ENCODE measurements around the gene DNASE2B. TPM values are rescaled to one million over a fixed set of nuclear protein-coding genes. Genes with fewer than 3 reads are reported as not detected.
A peak's percentile ranks its signal among the peaks of the same experiment; 100 is the strongest.

The DNASE2B gene
- total RNA-seq, 1 donor from 2014 or later: not detected

- H3K9me3 ChIP-seq (ENCODE audit: control insufficient read depth in 3 of 3, low read length in 3 of 3): peaks cover 0 to 4% (median 0%) of the 10 kb centered on the region in 3 donors
- H3K9ac ChIP-seq (ENCODE audit: low read depth in 1 of 3, low read length in 3 of 3): no peak overlapping the region
- H3K36me3 ChIP-seq (ENCODE audit: control insufficient read depth in 3 of 3, insufficient read depth in 3 of 3, low read length in 3 of 3): no peaks in the 10 kb centered on the region
- no peak overlapping the region for H3K27ac ChIP-seq (ENCODE audit: low read depth, low read length)
- H3K4me1 ChIP-seq (ENCODE audit: control insufficient read depth in 3 of 3, insufficient read depth in 3 of 3, low read length in 3 of 3): peaks cover under 1 to 2% (median under 1%) of the 10 kb centered on the region in 3 donors
- H3K4me3 ChIP-seq (ENCODE audit: low read length in 3 of 3): no peak overlapping the region
- no peaks in the 10 kb centered on the region for H3K27me3 ChIP-seq (ENCODE audit: control insufficient read depth in 3 of 3, insufficient read depth in 3 of 3, low read length in 3 of 3)
These were observed 30.0 kb downstream of the DNASE2B start for GRCh38 chr1:84428235-84428634.

DNA sequence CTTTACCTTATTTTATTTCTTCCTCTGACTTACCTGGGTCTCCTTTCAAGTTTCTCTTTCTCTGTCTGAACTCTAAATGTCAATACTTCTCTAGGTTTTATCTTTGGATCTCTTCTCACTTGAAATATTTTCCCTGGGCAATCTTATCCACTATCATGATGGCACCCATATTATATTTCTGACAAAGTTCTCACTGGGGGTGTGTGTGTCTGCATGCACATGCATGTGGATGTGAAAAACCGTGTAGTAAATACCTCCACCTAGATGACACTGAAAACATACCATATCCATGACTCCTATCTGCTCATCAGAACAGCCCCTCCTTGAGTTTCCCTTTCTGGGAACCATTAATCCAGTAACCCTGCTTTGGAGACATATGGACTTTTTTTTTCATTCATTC, 30.9 kb downstream of the DNASE2B start:
- Histone ChIP-seq H3K36me3 (ENCODE audit: control insufficient read depth in 3 of 3, insufficient read depth in 3 of 3, low read length in 3 of 3) (no peaks in the 10 kb centered on the region), H3K9ac (ENCODE audit: low read depth in 1 of 3, low read length in 3 of 3) (no peak overlapping the region), H3K27me3 (ENCODE audit: control insufficient read depth in 3 of 3, insufficient read depth in 3 of 3, low read length in 3 of 3) (no peaks in the 10 kb centered on the region), H3K27ac (ENCODE audit: low read depth, low read length) (no peak overlapping the region), H3K4me1 (ENCODE audit: control insufficient read depth in 3 of 3, insufficient read depth in 3 of 3, low read length in 3 of 3) (peaks cover 2 to 6% (median 3%) of the 10 kb centered on the region in 3 donors), H3K9me3 (ENCODE audit: control insufficient read depth in 3 of 3, low read length in 3 of 3) (peaks cover 0 to 4% (median 0%) of the 10 kb centered on the region in 3 donors), H3K4me3 (ENCODE audit: low read length in 3 of 3) (no peak overlapping the region)

DNA sequence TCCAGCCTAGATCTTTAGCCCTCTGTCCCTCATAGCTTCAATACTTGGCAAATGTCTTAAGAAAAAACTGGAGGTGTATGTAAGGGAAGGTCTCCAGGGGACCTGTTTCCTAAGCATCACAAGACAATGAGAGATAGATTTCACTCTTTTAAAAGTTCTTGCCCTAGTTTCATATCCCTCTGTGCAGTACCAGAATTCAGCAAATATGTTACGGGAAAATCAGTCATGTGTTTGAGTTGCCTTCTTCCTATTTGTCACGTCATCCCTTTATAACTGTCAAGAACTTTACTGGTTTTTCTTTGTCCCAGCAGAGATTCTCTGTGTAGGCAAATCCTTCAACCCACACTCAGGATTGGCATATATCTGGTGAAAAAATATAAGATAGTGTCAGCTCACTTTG, 32.3 kb downstream of the DNASE2B start:
- peaks cover 2 to 6% (median 3%) of the 10 kb centered on the region in 3 donors for H3K4me1 ChIP-seq (ENCODE audit: control insufficient read depth in 3 of 3, insufficient read depth in 3 of 3, low read length in 3 of 3)
- no peaks in the 10 kb centered on the region for H3K36me3 ChIP-seq (ENCODE audit: control insufficient read depth in 3 of 3, insufficient read depth in 3 of 3, low read length in 3 of 3)
- no peak overlapping the region for H3K27ac ChIP-seq (ENCODE audit: low read depth, low read length)
- no peak overlapping the region for H3K4me3 ChIP-seq (ENCODE audit: low read length in 3 of 3)
- no peaks in the 10 kb centered on the region for H3K27me3 ChIP-seq (ENCODE audit: control insufficient read depth in 3 of 3, insufficient read depth in 3 of 3, low read length in 3 of 3)
- H3K9me3 ChIP-seq (ENCODE audit: control insufficient read depth in 3 of 3, low read length in 3 of 3): peaks cover 0 to 4% (median 0%) of the 10 kb centered on the region in 3 donors
- H3K9ac ChIP-seq (ENCODE audit: low read depth in 1 of 3, low read length in 3 of 3): no peak overlapping the region

DNA sequence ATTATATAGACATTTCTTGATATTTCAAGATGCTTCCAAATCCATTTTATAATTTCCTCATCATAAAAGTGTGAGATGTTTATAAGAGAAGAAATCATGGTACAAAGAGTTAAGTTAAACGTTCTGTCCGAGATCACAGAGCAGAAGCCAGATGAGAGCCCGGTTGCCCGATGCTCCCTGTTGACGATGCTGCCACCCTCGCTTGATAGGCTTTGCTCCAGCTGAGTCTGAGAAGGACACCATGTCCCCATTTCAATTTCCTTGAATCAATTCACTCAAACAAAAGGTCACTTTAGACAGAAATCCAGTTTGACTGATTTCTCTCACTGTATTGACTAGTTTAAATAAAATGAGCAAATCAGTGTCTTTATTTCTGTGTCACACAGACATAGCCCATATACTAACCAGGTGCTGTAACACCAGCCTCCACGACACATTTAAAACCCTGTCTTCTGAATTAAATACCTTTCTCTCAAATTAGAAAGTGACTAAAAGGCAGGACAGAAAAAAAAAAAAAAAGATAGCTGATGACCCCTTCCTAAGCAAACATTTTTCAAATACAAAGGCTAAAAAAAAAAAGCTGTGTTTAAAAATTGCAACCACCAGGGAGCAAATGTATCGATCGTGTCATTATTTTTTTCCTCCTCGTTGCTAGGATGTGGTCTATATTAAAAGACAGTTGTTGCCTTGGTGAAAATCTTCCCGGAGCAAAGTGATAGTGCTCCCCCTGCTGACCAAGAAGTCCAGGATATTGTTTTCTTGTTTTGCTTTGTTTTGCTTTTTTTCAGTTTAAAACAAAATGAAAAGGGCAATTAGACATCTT, 35.2 kb downstream of the DNASE2B start:
- peak overlapping the region in 2 of 3 donors; percentile 10 to 46 for H3K9ac ChIP-seq (ENCODE audit: low read depth in 1 of 3, low read length in 3 of 3)
- peak overlapping the region; percentile 30 to 52 (median 39) for H3K4me3 ChIP-seq (ENCODE audit: low read length in 3 of 3)
- peaks cover 0 to 4% (median 0%) of the 10 kb centered on the region in 3 donors for H3K9me3 ChIP-seq (ENCODE audit: control insufficient read depth in 3 of 3, low read length in 3 of 3)
- H3K4me1 ChIP-seq (ENCODE audit: control insufficient read depth in 3 of 3, insufficient read depth in 3 of 3, low read length in 3 of 3): peaks cover 2 to 6% (median 3%) of the 10 kb centered on the region in 3 donors
- no peak overlapping the region for H3K27ac ChIP-seq (ENCODE audit: low read depth, low read length)
- H3K27me3 ChIP-seq (ENCODE audit: control insufficient read depth in 3 of 3, insufficient read depth in 3 of 3, low read length in 3 of 3): no peaks in the 10 kb centered on the region
- no peaks in the 10 kb centered on the region for H3K36me3 ChIP-seq (ENCODE audit: control insufficient read depth in 3 of 3, insufficient read depth in 3 of 3, low read length in 3 of 3)

DNA sequence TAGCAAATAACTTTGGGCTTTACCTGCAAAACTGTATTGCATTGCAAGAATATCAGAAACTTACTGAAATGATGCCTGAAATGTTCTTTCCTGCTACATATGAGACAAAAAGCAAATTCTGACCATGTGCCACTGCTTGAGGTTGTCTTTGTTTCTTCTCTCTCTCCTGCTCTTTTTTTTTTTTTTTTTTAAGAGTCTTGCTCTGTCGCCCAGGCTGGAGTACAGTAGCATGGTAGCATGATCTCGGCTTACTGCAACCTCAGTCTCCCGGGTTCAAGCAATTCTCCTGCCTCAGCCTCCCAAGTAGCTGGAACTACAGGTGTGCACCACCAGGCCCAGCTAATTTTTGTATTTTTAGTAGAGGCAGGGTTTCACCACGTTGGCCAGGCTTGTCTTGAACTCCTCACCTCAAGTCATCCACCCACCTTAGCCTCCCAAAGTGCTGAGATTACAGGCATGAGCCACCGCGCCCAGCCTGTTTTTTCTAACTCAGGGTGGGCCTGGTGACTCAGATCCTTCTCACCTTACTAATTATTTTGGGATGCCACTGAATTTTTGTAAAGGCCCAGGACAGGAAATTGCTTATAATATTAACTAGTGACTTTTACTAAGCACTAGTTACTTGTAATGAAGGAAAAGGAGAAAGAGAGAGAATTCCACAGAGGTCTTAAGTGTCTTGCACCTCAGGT, 35.9 kb downstream of the DNASE2B start:
- H3K27ac ChIP-seq (ENCODE audit: low read depth, low read length): no peak overlapping the region
- no peak overlapping the region for H3K4me3 ChIP-seq (ENCODE audit: low read length in 3 of 3)
- no peak overlapping the region for H3K9ac ChIP-seq (ENCODE audit: low read depth in 1 of 3, low read length in 3 of 3)
- no peaks in the 10 kb centered on the region for H3K27me3 ChIP-seq (ENCODE audit: control insufficient read depth in 3 of 3, insufficient read depth in 3 of 3, low read length in 3 of 3)
- H3K9me3 ChIP-seq (ENCODE audit: control insufficient read depth in 3 of 3, low read length in 3 of 3): peaks cover 0 to 4% (median 0%) of the 10 kb centered on the region in 3 donors
- no peaks in the 10 kb centered on the region for H3K36me3 ChIP-seq (ENCODE audit: control insufficient read depth in 3 of 3, insufficient read depth in 3 of 3, low read length in 3 of 3)
- peaks cover 2 to 6% (median 3%) of the 10 kb centered on the region in 3 donors for H3K4me1 ChIP-seq (ENCODE audit: control insufficient read depth in 3 of 3, insufficient read depth in 3 of 3, low read length in 3 of 3)

GRCh38 chr1:84434801-84435549, 36.7 kb downstream of the DNASE2B start:
- H3K27me3 ChIP-seq (ENCODE audit: control insufficient read depth in 3 of 3, insufficient read depth in 3 of 3, low read length in 3 of 3): no peaks in the 10 kb centered on the region
- H3K4me1 ChIP-seq (ENCODE audit: control insufficient read depth in 3 of 3, insufficient read depth in 3 of 3, low read length in 3 of 3): peaks cover 2 to 6% (median 3%) of the 10 kb centered on the region in 3 donors
- H3K4me3 ChIP-seq (ENCODE audit: low read length in 3 of 3): no peak overlapping the region
- no peaks in the 10 kb centered on the region for H3K36me3 ChIP-seq (ENCODE audit: control insufficient read depth in 3 of 3, insufficient read depth in 3 of 3, low read length in 3 of 3)
- no peaks in the 10 kb centered on the region for H3K9me3 ChIP-seq (ENCODE audit: control insufficient read depth in 3 of 3, low read length in 3 of 3)
- H3K27ac ChIP-seq (ENCODE audit: low read depth, low read length): no peak overlapping the region
- no peak overlapping the region for H3K9ac ChIP-seq (ENCODE audit: low read depth in 1 of 3, low read length in 3 of 3)

GRCh38 chr1:84436876-84437655, 38.8 kb downstream of the DNASE2B start:
- H3K4me3 ChIP-seq (ENCODE audit: low read length in 3 of 3): no peak overlapping the region
- no peak overlapping the region for H3K9ac ChIP-seq (ENCODE audit: low read depth in 1 of 3, low read length in 3 of 3)
- no peaks in the 10 kb centered on the region for H3K27me3 ChIP-seq (ENCODE audit: control insufficient read depth in 3 of 3, insufficient read depth in 3 of 3, low read length in 3 of 3)
- H3K9me3 ChIP-seq (ENCODE audit: control insufficient read depth in 3 of 3, low read length in 3 of 3): no peaks in the 10 kb centered on the region
- H3K4me1 ChIP-seq (ENCODE audit: control insufficient read depth in 3 of 3, insufficient read depth in 3 of 3, low read length in 3 of 3): peaks cover 2 to 6% (median 3%) of the 10 kb centered on the region in 3 donors
- H3K36me3 ChIP-seq (ENCODE audit: control insufficient read depth in 3 of 3, insufficient read depth in 3 of 3, low read length in 3 of 3): no peaks in the 10 kb centered on the region
- H3K27ac ChIP-seq (ENCODE audit: low read depth, low read length): no peak overlapping the region

DNA sequence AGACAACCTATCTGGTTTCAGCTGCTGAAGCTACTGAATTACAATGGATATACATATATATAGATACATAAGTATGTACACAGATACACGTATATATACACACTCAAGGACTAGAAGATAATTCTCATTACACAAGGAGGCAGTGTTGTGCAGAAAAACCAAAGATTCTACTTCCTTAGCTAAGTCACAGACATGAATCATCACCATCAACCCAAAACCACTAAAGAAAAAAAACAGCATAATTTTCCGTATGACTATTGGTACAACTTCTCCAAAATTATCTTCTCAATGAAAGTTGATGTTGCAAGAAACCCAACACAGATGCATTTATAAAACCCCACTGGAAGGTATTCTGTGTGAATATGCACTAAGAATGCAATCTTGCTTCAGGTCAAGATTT, 44.0 kb downstream of the DNASE2B start:
- no peaks in the 10 kb centered on the region for H3K9me3 ChIP-seq (ENCODE audit: control insufficient read depth in 3 of 3, low read length in 3 of 3)
- no peaks in the 10 kb centered on the region for H3K27me3 ChIP-seq (ENCODE audit: control insufficient read depth in 3 of 3, insufficient read depth in 3 of 3, low read length in 3 of 3)
- H3K4me1 ChIP-seq (ENCODE audit: control insufficient read depth in 3 of 3, insufficient read depth in 3 of 3, low read length in 3 of 3): no peaks in the 10 kb centered on the region
- H3K4me3 ChIP-seq (ENCODE audit: low read length in 3 of 3): no peak overlapping the region
- no peak overlapping the region for H3K9ac ChIP-seq (ENCODE audit: low read depth in 1 of 3, low read length in 3 of 3)
- no peaks in the 10 kb centered on the region for H3K36me3 ChIP-seq (ENCODE audit: control insufficient read depth in 3 of 3, insufficient read depth in 3 of 3, low read length in 3 of 3)
- H3K27ac ChIP-seq (ENCODE audit: low read depth, low read length): no peak overlapping the region
